Measurements from ENCODE around the gene HAPSTR1.

Gene HAPSTR1

GRCh38 chr16:9126609-9127008 is 35.2 kb downstream of the HAPSTR1 start:
- no peak for DNase-seq (ENCODE audit: low spot score)
- POLR2A ChIA-PET (ENCODE audit: low non-redundant PET): no interaction called here
- CTCF ChIA-PET: interaction anchor here (0.9 kb wide), 1 partner anchor 9 kb away, joined by 3 read pairs; no protein-coding TSS in a partner anchor
- H3K27ac ChIP-seq: peak overlapping the region; percentile 84
- no peak for TF ChIP-seq CTCF (conservative IDR thresholded peaks at IDR 0.05; ENCODE audit: low read depth)

GRCh38 chr16:9128346-9129342 is 37.2 kb downstream of the HAPSTR1 start:
- CTCF ChIA-PET: interaction anchor here (0.6 kb wide), 1 partner anchor 477 kb away, joined by 3 read pairs; no protein-coding TSS in a partner anchor
- no peak for DNase-seq (ENCODE audit: low spot score)
- peak overlapping the region; percentile 84 for H3K27ac ChIP-seq
- TF ChIP-seq CTCF (conservative IDR thresholded peaks at IDR 0.05; ENCODE audit: low read depth): no peak
- POLR2A ChIA-PET (ENCODE audit: low non-redundant PET): no interaction called here

- CTCF ChIA-PET: interaction anchor here (0.6 to 1.0 kb wide), 2 partner anchors 9 to 101 kb away, joined by 3 read pairs; no protein-coding TSS in a partner anchor
- H3K27ac ChIP-seq: no peak overlapping the region
- TF ChIP-seq CTCF (conservative IDR thresholded peaks at IDR 0.05; ENCODE audit: low read depth): no peak
- DNase-seq (ENCODE audit: low spot score): no peak
- POLR2A ChIA-PET (ENCODE audit: low non-redundant PET): interaction anchor here (0.7 kb wide), 1 partner anchor 184 kb away, joined by 4 read pairs; no protein-coding TSS in a partner anchor
These were observed 42.9 kb downstream of the HAPSTR1 start for GRCh38 chr16:9134306-9134705.

GRCh38 chr16:9134739-9135138 is 43.3 kb downstream of the HAPSTR1 start:
- ChIA-PET CTCF (interaction anchor here (0.6 to 1.1 kb wide), 6 partner anchors 8 to 392 kb away, joined by 3 read pairs; no protein-coding TSS in a partner anchor), POLR2A (ENCODE audit: low non-redundant PET) (no interaction called here)
- TF ChIP-seq CTCF (conservative IDR thresholded peaks at IDR 0.05; ENCODE audit: low read depth): peak; percentile 60
- DNase-seq (ENCODE audit: low spot score): peak; percentile 72
- H3K27ac ChIP-seq: peak overlapping the region; percentile 55

- TF ChIP-seq CTCF (conservative IDR thresholded peaks at IDR 0.05; ENCODE audit: low read depth): no peak
- ChIA-PET CTCF (interaction anchor here (0.6 to 1.1 kb wide), 2 partner anchors 9 to 392 kb away, joined by 3 read pairs; no protein-coding TSS in a partner anchor), POLR2A (ENCODE audit: low non-redundant PET) (interaction anchor here (0.9 kb wide), 1 partner anchor 45 kb away, joined by 7 read pairs; the partner anchor contains the start of gene HAPSTR1)
- no peak for DNase-seq (ENCODE audit: low spot score)
- H3K27ac ChIP-seq: peak overlapping the region; percentile 55
These were observed 44.4 kb downstream of the HAPSTR1 start for GRCh38 chr16:9135797-9136196.

GRCh38 chr16:9136596-9136995 is 45.2 kb downstream of the HAPSTR1 start:
- POLR2A ChIA-PET (ENCODE audit: low non-redundant PET): interaction anchor here (0.9 kb wide), 1 partner anchor 46 kb away, joined by 7 read pairs; the partner anchor contains the start of gene HAPSTR1
- CTCF ChIA-PET: interaction anchor here (0.6 kb wide), 1 partner anchor 393 kb away, joined by 3 read pairs; no protein-coding TSS in a partner anchor

More at GRCh38 chr16:9136596-9136995, 45.2 kb downstream of the HAPSTR1 start:
- no peak for DNase-seq (ENCODE audit: low spot score)
- no peak overlapping the region; the same call in 1 of the 2 replicates for H3K27ac ChIP-seq
- TF ChIP-seq CTCF (conservative IDR thresholded peaks at IDR 0.05; ENCODE audit: low read depth): no peak
